GM12801 (cell line): ENCODE results near the gene MRFAP1.

Experiments used
- CTCF ChIP-seq: IDR thresholded peaks from one replicate; pipeline ENCODE4 v1.5.1; 2011; ENCODE audit warnings: control low read depth; ENCODE audit not compliant: insufficient read length; ENCODE audit errors: extremely low read depth

MRFAP1 gene

DNA sequence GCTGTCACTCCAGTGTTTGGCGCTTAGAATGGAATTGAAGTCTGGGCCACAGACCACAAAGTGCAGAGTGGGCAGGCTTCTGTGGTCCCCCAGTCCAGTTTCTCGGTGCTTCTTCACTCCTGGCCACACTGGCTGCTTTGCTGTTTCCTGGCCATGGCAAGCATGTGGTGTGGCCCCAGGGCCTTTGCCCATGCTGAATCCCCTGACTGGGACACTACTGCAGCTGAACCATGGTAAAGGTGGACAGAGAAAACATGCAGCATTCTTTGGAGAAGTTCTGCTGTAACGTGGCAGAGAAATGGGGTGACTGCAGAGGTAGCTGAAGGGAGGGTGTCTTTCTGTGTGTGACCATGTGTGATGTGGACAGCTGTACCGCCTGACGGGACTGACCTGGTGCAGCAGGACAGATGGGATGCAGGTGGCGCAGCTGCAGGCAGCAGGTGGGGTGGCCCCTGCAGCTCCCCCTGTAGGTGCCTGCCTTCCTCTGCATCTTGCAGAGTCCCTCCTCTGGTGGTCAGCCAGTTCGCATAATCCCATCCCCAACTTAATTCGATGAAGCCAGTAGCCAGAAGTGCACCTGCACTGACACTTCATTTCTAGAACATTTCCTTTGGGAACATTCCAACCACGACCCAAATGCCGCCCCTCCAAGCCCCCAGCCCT lies 40.0 kb downstream of the MRFAP1 start:
- no peak for TF ChIP-seq CTCF

- no peak for TF ChIP-seq CTCF
Observed at GRCh38 chr4:6681191-6681590, 40.7 kb downstream of the MRFAP1 start.

DNA sequence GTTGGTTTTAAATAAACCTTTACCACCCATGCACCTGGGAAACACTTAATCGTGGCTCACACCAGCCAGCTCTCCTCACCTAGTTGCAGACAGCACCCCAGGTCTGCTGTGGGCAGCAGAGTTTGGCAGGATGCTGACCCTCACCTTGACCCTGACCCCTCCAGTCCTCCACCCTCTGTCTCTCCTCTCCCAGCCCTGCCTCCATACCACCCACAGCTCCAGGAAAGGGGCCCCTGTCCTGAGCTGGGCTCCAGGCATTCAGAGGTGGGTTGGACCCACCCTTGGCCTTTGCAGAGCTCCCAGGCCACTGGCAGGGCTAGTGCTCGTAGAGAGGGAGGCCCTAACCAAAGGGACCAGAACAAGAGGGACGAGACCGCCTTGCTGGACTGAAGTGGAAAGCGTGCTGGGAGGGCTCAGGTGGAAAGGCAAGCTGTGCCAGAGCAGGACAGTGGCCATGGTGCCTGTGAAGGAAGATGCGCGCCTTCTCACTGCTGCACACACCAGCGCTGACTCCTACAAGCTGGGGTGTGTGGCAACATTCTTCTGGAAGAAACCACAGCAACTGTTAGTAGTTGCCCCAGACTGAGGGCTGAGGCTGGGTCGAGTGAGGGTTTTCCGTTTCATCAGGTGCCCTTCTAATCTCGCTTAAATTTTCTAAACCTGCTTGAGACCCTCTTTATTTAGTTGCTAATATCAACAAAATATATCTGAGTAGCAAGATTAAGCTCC lies 42.5 kb downstream of the MRFAP1 start:
- TF ChIP-seq CTCF = no peak

GRCh38 chr4:6684656-6685055 lies 44.2 kb downstream of the MRFAP1 start:
- TF ChIP-seq CTCF = no peak

- no peak for TF ChIP-seq CTCF
Observed at GRCh38 chr4:6686104-6686787, 45.8 kb downstream of the MRFAP1 start.

DNA sequence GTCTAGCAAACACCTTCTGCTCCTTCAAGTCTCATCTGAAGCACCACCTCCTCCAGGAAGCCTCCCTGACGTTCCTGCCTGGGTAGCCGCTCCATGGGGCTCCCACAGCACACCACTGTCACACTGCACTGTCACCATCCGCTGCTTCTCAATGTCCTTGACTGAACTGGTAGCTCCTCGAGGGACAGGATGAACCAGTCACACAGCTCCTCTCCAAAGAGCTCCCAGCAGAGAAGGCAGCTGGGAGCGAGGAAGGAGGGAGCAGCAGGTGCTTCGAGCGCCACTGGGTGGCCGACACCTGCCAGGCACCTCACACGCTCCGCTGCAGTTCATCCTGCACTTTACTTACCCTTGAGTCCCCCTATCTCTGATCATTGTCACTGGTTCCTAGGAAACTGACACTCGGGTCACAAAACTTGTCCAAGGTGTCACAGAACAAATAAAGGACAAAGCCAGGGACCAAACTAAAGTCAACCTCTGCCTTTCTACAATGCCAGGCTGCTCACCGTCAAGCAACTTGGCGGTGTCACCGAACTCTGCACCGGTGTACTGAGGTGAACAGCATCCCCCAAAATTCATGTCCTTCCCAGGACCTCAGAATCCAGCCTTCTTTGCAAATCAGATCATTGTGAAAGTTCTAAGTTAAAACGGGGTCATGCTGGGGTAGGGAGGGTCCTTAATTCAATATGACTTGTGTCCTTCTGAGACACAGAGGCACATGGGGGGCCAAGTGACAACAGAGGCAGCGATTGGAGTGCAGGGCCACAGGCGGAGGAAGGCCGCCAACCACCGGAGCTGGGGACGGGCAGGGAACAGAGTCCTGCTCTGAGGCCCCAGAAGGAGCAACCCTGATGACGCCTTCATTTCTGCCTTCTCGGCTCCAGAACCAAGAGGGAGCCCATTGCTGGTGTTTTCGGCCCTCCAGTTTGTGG lies 47.7 kb downstream of the MRFAP1 start:
- no peak for TF ChIP-seq CTCF
